Kidney (tissue), 14 donors: ENCODE measurements around the gene UEVLD. TPM values are rescaled to one million over a fixed set of nuclear protein-coding genes. Genes with fewer than 3 reads are reported as not detected.

ENCODE experiments used
- DNase-seq, 5 donors: peaks; one replicate each; pipeline ENCODE4 v3.0.0-alpha.2; 2013 to 2020
- FAIRE-seq: peaks from 2 replicates; lab custom pipeline; 2012; peaks lifted over from hg19 to GRCh38; lab: Jason Lieb, UNC
- H3K27ac ChIP-seq, 2 donors: one replicate each; pipeline ENCODE4 v1.7.0; 2013; ENCODE audit warnings: low read depth in 2 of 2, low read length in 2 of 2, inconsistent platforms in 1 of 2
- H3K27me3 ChIP-seq: one replicate; pipeline ENCODE4 v1.7.1; 2013; ENCODE audit warnings: low read length, inconsistent platforms; ENCODE audit not compliant: control insufficient read depth, insufficient read depth
- H3K36me3 ChIP-seq, 3 donors: one replicate each; pipeline versions ENCODE4 v1.7.0 to v1.7.1; 2013; ENCODE audit warnings: low read length in 3 of 3, control low read depth in 1 of 3, inconsistent platforms in 1 of 3; ENCODE audit not compliant: insufficient read depth in 3 of 3, control insufficient read depth in 2 of 3
- H3K4me1 ChIP-seq, 3 donors: one replicate each; pipeline versions ENCODE4 v1.7.0 to v1.7.1; 2013; ENCODE audit warnings: low read length in 3 of 3, inconsistent platforms in 1 of 3, low read depth in 1 of 3; ENCODE audit not compliant: control insufficient read depth in 2 of 3, insufficient read depth in 2 of 3
- H3K4me3 ChIP-seq, 3 donors: one replicate each; pipeline versions ENCODE4 v1.7.0 to v1.8.1; 2013; ENCODE audit warnings: low read length in 3 of 3, control low read depth in 1 of 3, inconsistent platforms in 1 of 3
- H3K9ac ChIP-seq, 3 donors: one replicate each; pipeline versions ENCODE4 v1.7.0 to v1.7.1; 2013; ENCODE audit warnings: low read length in 3 of 3, control low read depth in 1 of 3, inconsistent platforms in 1 of 3
- H3K9me3 ChIP-seq, 3 donors: one replicate each; pipeline versions ENCODE4 v1.7.0 to v1.7.1; 2013; ENCODE audit warnings: low read length in 3 of 3, control low read depth in 1 of 3, inconsistent platforms in 1 of 3; ENCODE audit not compliant: control insufficient read depth in 2 of 3, insufficient read depth in 1 of 3
- intact Hi-C: fragments of 100-400 bp; cut with DNase I; formaldehyde crosslinking; loops from one replicate; pipeline ENCODE4 v1.11.1; 2022
- polyA plus RNA-seq: library from polyadenylated mRNA; stranded (reverse); fragments of 350-450 nt; fragmentation: Illumina TruSeq; extraction: RNeasy Lipid Tissue Mini Kit (QIAGEN cat#74804); gene quantifications from one replicate; pipeline ENCODE4 v1.2.3, GENCODE V29; 2014; ENCODE audit warnings: low read depth, low replicate concordance; ENCODE audit not compliant: insufficient read depth
- total RNA-seq: library from RNA; stranded (reverse); fragmentation: NEBNext Ultra II Directional; extraction: Animal tissue kit (Norgen Biotek cat#: 25700); gene quantifications from one replicate; pipeline ENCODE4 v1.2.1, GENCODE V29; 2021
- TF ChIP-seq, protein P1 (sequence below): IDR thresholded peaks from 3 replicates; pipeline ENCODE4 v1.5.1; 2012; ENCODE audit warnings: mild to moderate bottlenecking, moderate library complexity, borderline replicate concordance; ENCODE audit not compliant: insufficient read depth; ENCODE audit errors: extremely low read depth
- donor health status: control.
- donor health status: control.
- donor health status: control.
- donor health status: control.
- donor health status: control.
- donor health status: DM: yes; HTN: yes; CAD: no.
- donor health status: Normal renal cell carcinoma (clear cell type).

The UEVLD gene
- total and polyA plus RNA-seq, 2 donors from 2014 or later = 8.0 to 23.1 TPM

GRCh38 chr11:18526521-18527296 is 61.8 kb downstream of the UEVLD start, which contains the start of gene TSG101:
TSG101 (minus strand) TSS chr11:18526942; CDS start chr11:18526816, 126 bp downstream.
- Histone ChIP-seq H3K9me3 (no peaks in the 10 kb centered on the region), H3K36me3 (no peaks in the 10 kb centered on the region), H3K4me3 (peak within 1 kb of the TSS; percentile 91 to 100 (median 97)), H3K4me1 (peaks cover 0 to 11% (median 0%) of the 10 kb centered on the region in 3 donors), H3K9ac (peak within 1 kb of the TSS; percentile 92 to 100 (median 94)), H3K27me3 (no peaks in the 10 kb centered on the region), H3K27ac (peak within 1 kb of the TSS; percentile 98 to 99)
- intact Hi-C loops = no loop called here
- no peak for FAIRE-seq
- TF ChIP-seq, protein P1, sequence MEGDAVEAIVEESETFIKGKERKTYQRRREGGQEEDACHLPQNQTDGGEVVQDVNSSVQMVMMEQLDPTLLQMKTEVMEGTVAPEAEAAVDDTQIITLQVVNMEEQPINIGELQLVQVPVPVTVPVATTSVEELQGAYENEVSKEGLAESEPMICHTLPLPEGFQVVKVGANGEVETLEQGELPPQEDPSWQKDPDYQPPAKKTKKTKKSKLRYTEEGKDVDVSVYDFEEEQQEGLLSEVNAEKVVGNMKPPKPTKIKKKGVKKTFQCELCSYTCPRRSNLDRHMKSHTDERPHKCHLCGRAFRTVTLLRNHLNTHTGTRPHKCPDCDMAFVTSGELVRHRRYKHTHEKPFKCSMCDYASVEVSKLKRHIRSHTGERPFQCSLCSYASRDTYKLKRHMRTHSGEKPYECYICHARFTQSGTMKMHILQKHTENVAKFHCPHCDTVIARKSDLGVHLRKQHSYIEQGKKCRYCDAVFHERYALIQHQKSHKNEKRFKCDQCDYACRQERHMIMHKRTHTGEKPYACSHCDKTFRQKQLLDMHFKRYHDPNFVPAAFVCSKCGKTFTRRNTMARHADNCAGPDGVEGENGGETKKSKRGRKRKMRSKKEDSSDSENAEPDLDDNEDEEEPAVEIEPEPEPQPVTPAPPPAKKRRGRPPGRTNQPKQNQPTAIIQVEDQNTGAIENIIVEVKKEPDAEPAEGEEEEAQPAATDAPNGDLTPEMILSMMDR = no peak
- peak; percentile 98 to 99 (median 98) for DNase-seq

- no peak for DNase-seq
- no peaks in the 10 kb centered on the region for H3K36me3 ChIP-seq
- TF ChIP-seq, protein P1 = no peak
- no peaks in the 10 kb centered on the region for H3K27me3 ChIP-seq
- H3K4me1 ChIP-seq = peaks cover 0 to 10% (median 0%) of the 10 kb centered on the region in 3 donors
- peak overlapping the region; percentile 85 to 94 (median 92) for H3K9ac ChIP-seq
- H3K27ac ChIP-seq = peak overlapping the region; percentile 98 to 99
- FAIRE-seq = no peak
- H3K4me3 ChIP-seq = peak overlapping the region; percentile 91 to 100 (median 97)
- H3K9me3 ChIP-seq = no peaks in the 10 kb centered on the region
- intact Hi-C loops = no loop called here
Measured at GRCh38 chr11:18526130-18526520, 62.4 kb downstream of the UEVLD start.

DNA sequence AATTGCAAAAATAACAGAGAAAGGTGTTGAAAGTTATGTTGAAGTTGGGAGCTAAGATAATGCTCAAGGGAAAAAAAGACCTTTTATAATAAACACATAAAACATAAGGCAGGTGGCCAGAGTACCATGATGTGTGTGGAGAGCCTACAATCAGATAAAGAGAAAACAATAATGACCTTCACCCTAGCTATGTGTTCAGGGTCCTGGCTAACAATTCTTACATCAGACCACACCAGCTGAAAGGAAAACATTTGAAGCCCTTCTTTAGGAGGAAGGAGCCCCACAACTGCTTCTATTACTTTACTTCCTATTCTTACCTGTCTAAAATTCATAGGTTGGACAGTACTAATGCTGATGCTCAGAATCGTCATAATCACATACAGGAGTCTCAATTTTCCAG is 64.3 kb downstream of the UEVLD start:
- FAIRE-seq (no peak), DNase-seq (no peak)
- Histone ChIP-seq H3K4me3 (no peak overlapping the region), H3K36me3 (no peaks in the 10 kb centered on the region), H3K27me3 (no peaks in the 10 kb centered on the region), H3K4me1 (peaks cover 0 to 9% (median 0%) of the 10 kb centered on the region in 3 donors), H3K9me3 (no peaks in the 10 kb centered on the region), H3K9ac (no peak overlapping the region), H3K27ac (no peak overlapping the region)
- TF ChIP-seq, protein P1 = no peak
- intact Hi-C loops = no loop called here
